Panc1 (cell line): ENCODE measurements around the gene SULT1C2.

Experiments used
- CTCF ChIP-seq: fragments of 450-650 bp; IDR thresholded peaks from 2 replicates; pipeline ENCODE4 v1.5.1; 2017; ENCODE audit warnings: mild to moderate bottlenecking
- POLR2AphosphoS5 ChIP-seq: IDR thresholded peaks from 2 replicates; pipeline ENCODE4 v1.6.1; 2012; ENCODE audit warnings: mild to moderate bottlenecking, low read depth, low read length, moderate library complexity
- SIN3A ChIP-seq: IDR thresholded peaks from 2 replicates; pipeline ENCODE4 v1.6.1; 2012; ENCODE audit warnings: low read depth, mild to moderate bottlenecking, low read length, moderate library complexity, borderline replicate concordance; ENCODE audit not compliant: insufficient read depth
- TCF7L2 ChIP-seq: IDR thresholded peaks from 2 replicates; pipeline ENCODE4 v1.6.1; 2011; ENCODE audit warnings: mild to moderate bottlenecking, low read depth, low read length, inconsistent platforms
- TF ChIP-seq, protein P1 (sequence below), 2 experiments: IDR thresholded peaks; 2 replicates each; pipeline ENCODE4 v1.6.1; 2011 to 2012; ENCODE audit warnings: low read depth in 2 of 2, control low read depth in 1 of 2, low read length in 1 of 2, mild to moderate bottlenecking in 1 of 2, moderate library complexity in 1 of 2; ENCODE audit not compliant: insufficient read depth in 1 of 2

- TF ChIP-seq, protein P1, sequence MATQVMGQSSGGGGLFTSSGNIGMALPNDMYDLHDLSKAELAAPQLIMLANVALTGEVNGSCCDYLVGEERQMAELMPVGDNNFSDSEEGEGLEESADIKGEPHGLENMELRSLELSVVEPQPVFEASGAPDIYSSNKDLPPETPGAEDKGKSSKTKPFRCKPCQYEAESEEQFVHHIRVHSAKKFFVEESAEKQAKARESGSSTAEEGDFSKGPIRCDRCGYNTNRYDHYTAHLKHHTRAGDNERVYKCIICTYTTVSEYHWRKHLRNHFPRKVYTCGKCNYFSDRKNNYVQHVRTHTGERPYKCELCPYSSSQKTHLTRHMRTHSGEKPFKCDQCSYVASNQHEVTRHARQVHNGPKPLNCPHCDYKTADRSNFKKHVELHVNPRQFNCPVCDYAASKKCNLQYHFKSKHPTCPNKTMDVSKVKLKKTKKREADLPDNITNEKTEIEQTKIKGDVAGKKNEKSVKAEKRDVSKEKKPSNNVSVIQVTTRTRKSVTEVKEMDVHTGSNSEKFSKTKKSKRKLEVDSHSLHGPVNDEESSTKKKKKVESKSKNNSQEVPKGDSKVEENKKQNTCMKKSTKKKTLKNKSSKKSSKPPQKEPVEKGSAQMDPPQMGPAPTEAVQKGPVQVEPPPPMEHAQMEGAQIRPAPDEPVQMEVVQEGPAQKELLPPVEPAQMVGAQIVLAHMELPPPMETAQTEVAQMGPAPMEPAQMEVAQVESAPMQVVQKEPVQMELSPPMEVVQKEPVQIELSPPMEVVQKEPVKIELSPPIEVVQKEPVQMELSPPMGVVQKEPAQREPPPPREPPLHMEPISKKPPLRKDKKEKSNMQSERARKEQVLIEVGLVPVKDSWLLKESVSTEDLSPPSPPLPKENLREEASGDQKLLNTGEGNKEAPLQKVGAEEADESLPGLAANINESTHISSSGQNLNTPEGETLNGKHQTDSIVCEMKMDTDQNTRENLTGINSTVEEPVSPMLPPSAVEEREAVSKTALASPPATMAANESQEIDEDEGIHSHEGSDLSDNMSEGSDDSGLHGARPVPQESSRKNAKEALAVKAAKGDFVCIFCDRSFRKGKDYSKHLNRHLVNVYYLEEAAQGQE (IDR thresholded peaks at IDR 0.05; ENCODE audit: insufficient read depth in 1 of 2, low read depth in 2 of 2, low read length in 1 of 2), result no peak
- TF ChIP-seq CTCF (no peak), TCF7L2 (no peak), SIN3A (no peak), POLR2AphosphoS5 (no peak)
Observed at GRCh38 chr2:108345951-108346350, 57.3 kb downstream of the SULT1C2 start.
